Spleen (tissue), 7 donors: ENCODE measurements around the gene CNTN5.

Source experiments
- CTCF ChIP-seq, 11 experiments: fragments of 200-600 bp in 7 of 11; fragments of 450-650 bp in 4 of 11; sonication (generic) in 4 of 11; IDR thresholded peaks in 8 of 11; conservative IDR thresholded peaks in 3 of 11; 1 replicate in 7 of 11; 2 replicates in 4 of 11; pipeline versions ENCODE4 v1.4.0 to v1.8.0; 2016 to 2021; ENCODE audit warnings: antibody characterized with exemption in 11 of 11, inconsistent platforms in 4 of 11, mild to moderate bottlenecking in 1 of 11
- POLR2AphosphoS5 ChIP-seq, 3 donors: sonication (generic); formaldehyde crosslinking; IDR thresholded peaks; one replicate each; pipeline ENCODE4 v1.5.1; 2017; ENCODE audit warnings: antibody characterized with exemption in 3 of 3
- donor health status: DM: no; HTN: no; CAD: no; lungs with moderate emphysema.
- donor health status: DM: no; HTN: no; CAD: no.
- donor health status: DM: no; HTN: no; CAD: no.

- TF ChIP-seq CTCF (IDR thresholded peaks at IDR 0.05 in 8 of 11, conservative IDR thresholded peaks at IDR 0.05 in 3 of 11), result no peak
- no peak for TF ChIP-seq POLR2AphosphoS5 (IDR thresholded peaks at IDR 0.05)
Measured at GRCh38 chr11:99593197-99593596, 572.4 kb downstream of the CNTN5 start.
